Esophagus squamous epithelium (tissue), 4 donors: ENCODE results near the gene SLC29A1.

Source experiments
- POLR2A ChIP-seq, 4 donors: fragments of 450-650 bp; IDR thresholded peaks; one replicate each; pipeline ENCODE4 v1.6.1; 2017; ENCODE audit warnings: antibody characterized with exemption in 4 of 4, mild to moderate bottlenecking in 4 of 4, moderate library complexity in 3 of 4
- TF ChIP-seq, protein P1 (sequence below), 6 experiments: fragments of 450-650 bp in 4 of 6; fragments of 200-600 bp in 2 of 6; sonication (generic) in 2 of 6; IDR thresholded peaks; one replicate each; pipeline ENCODE4 v1.5.1; 2016 to 2019; ENCODE audit warnings: antibody characterized with exemption in 6 of 6, mild to moderate bottlenecking in 4 of 6, moderate library complexity in 4 of 6

DNA sequence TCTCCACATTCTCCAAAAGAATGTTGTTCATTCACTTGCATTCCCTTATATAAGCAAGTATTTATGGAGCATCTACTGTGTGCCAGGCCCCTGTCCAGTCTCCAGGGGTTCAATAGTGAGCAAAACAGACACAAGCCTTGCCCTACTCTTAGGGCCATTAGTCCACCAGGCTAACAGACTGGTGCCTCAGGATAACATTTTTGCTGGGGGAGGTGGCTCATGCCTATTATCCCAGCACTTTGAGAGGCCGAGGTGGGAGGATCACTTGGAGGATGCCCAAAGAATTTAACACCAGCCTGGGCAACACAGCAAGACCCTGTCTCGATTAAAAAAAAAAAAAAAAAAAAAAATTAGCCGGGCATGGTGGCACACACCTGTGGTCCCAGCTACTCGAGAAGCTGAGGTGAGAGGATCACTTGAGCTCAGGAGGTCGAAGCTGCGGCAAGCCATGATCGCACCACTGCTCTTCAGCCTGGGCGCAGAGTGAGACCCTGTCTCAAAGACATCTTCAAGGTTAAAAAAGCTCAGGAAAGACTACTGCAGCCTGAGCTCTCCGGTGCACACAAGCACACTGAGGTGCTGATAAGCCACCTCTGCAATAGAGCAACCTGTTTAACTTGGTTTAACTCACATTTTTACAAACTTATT lies 44.8 kb upstream of the SLC29A1 start:
- TF ChIP-seq, protein P1, sequence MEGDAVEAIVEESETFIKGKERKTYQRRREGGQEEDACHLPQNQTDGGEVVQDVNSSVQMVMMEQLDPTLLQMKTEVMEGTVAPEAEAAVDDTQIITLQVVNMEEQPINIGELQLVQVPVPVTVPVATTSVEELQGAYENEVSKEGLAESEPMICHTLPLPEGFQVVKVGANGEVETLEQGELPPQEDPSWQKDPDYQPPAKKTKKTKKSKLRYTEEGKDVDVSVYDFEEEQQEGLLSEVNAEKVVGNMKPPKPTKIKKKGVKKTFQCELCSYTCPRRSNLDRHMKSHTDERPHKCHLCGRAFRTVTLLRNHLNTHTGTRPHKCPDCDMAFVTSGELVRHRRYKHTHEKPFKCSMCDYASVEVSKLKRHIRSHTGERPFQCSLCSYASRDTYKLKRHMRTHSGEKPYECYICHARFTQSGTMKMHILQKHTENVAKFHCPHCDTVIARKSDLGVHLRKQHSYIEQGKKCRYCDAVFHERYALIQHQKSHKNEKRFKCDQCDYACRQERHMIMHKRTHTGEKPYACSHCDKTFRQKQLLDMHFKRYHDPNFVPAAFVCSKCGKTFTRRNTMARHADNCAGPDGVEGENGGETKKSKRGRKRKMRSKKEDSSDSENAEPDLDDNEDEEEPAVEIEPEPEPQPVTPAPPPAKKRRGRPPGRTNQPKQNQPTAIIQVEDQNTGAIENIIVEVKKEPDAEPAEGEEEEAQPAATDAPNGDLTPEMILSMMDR (IDR thresholded peaks at IDR 0.05), result no peak
- no peak for TF ChIP-seq POLR2A (IDR thresholded peaks at IDR 0.05)
